Stimulated activated naive B cell treated with anti-CD40 and anti-IgM and Interleukin-4, amounts not matched to agents 10 μg/mL and 1 μg/mL and 100 μg/mL, for 72 hours (primary cell): ENCODE data around the gene OR1N2.
"Not testable (repeated sequence)": the region's sequence is repeated elsewhere in the genome, so short reads cannot be mapped to it uniquely, and the experiment has no call there.

Experiments
- ATAC-seq, 2 donors: fragments of 150-1000 bp; cut with Tn5 transposase; replicated peaks; 2 replicates each; pipeline ENCODE4 v1.10.0; 2021; ENCODE audit warnings: moderate library complexity in 1 of 2
- DNase-seq: peaks from one replicate; pipeline ENCODE4 v3.0.0; 2021
- H3K27ac Mint-ChIP-seq: one replicate; pipeline ENCODE4 v1.8.0; 2022; ENCODE audit warnings: mild to moderate bottlenecking, mixed read lengths
- H3K27me3 Mint-ChIP-seq, 2 donors: one replicate each; pipeline ENCODE4 v1.8.0; 2022; ENCODE audit warnings: mixed read lengths in 2 of 2
- H3K36me3 Mint-ChIP-seq, 2 donors: one replicate each; pipeline ENCODE4 v1.8.0; 2022; ENCODE audit warnings: mixed read lengths in 2 of 2, mild to moderate bottlenecking in 1 of 2
- H3K4me1 Mint-ChIP-seq, 2 donors: one replicate each; pipeline ENCODE4 v1.8.0; 2022; ENCODE audit warnings: mixed read lengths in 2 of 2, mild to moderate bottlenecking in 1 of 2
- H3K4me3 Mint-ChIP-seq, 2 donors: one replicate each; pipeline ENCODE4 v1.8.0; 2022; ENCODE audit warnings: mild to moderate bottlenecking in 2 of 2, mixed read lengths in 2 of 2, moderate library complexity in 1 of 2
- H3K9me3 Mint-ChIP-seq, 2 donors: one replicate each; pipeline ENCODE4 v1.8.0; 2022; ENCODE audit warnings: mixed read lengths in 2 of 2, mild to moderate bottlenecking in 1 of 2

Gene OR1N2, protein sequence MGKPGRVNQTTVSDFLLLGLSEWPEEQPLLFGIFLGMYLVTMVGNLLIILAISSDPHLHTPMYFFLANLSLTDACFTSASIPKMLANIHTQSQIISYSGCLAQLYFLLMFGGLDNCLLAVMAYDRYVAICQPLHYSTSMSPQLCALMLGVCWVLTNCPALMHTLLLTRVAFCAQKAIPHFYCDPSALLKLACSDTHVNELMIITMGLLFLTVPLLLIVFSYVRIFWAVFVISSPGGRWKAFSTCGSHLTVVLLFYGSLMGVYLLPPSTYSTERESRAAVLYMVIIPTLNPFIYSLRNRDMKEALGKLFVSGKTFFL

DNA sequence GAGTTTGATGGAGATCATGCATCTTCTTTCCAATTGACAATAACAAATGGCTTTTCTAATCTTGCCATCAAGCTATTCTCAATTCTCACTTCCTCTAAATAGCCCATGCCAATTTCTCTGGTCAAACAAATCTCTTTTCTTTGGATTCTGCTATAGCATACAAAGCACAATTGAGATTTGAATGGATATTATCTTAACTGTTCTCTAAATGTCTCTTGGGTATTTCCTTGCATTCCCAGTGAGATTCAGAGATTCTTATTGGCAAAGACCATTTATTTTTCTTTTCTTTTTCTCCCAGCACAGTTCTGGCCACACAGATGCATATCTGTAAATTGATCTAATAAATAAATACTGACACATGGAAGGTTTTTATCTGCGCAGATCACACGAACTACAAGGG is at the start of gene OR1N2:
Gene OR1N2 (plus strand): TSS at position 301 of the 400 bp plus-strand sequence. CDS start 100 bp downstream, outside the sequence.
- Mint-ChIP-seq H3K9me3 (peaks cover 4 to 9% of the 10 kb centered on the region in 2 donors), H3K4me1 (no peaks in the 10 kb centered on the region), H3K4me3 (no peak within 1 kb of the TSS), H3K36me3 (no peaks in the 10 kb centered on the region), H3K27ac (no peak within 1 kb of the TSS), H3K27me3 (peaks cover 40 to 46% of the 10 kb centered on the region in 2 donors)
- ATAC-seq (no peak), DNase-seq (no peak)

DNA sequence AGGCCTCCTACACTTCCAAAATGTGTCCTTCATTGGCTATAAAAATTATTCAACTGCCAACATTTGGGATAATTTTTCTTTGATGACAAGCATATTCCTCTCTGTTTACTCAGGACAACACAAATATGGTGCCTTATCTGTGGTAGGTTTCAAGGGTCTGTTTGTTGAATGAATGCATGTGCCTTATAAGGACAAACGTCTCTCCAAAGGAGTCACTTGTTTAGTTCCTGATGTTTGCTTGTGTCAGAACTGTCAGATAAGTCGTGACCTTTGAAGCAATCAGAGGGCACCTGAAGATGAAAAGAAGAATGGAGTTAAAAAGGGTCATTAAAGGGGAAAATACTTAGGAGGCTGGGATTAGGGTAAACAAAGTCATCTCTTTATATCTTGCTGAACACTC is 45.9 kb upstream of the OR1N2 start:
- DNase-seq (no peak), ATAC-seq (no peak)
- no peaks in the 10 kb centered on the region for H3K9me3 Mint-ChIP-seq
- H3K36me3 Mint-ChIP-seq, result no peaks in the 10 kb centered on the region
- H3K27ac Mint-ChIP-seq, result no peak overlapping the region
- H3K4me3 Mint-ChIP-seq, result no peak overlapping the region
- H3K4me1 Mint-ChIP-seq, result no peaks in the 10 kb centered on the region
- H3K27me3 Mint-ChIP-seq, result peaks cover 33 to 35% of the 10 kb centered on the region in 2 donors

DNA sequence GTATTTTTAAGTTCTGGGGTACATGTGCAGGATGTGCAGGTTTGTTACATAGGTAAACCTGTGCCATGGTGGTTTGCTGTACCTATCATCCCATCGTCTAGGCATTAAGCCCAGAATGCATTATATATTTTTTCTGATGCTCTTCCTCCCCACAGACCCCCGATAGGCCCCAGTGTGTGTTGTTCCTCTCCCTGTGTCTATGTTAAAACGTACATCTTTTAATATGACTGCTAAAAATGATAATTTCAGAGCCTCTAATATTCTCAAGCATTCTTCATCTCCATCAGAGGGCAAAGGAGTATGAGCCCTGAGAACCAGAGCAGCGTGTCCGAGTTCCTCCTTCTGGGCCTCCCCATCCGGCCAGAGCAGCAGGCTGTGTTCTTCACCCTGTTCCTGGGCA is 42.4 kb upstream of the OR1N2 start, which contains the start of gene OR1J2:
Gene OR1J2 (plus strand): TSS at position 301 of the 400 bp plus-strand sequence. CDS start 0 bp downstream, at position 301.
- Mint-ChIP-seq H3K4me1 (no peaks in the 10 kb centered on the region), H3K27ac (no peak within 1 kb of the TSS), H3K36me3 (no peaks in the 10 kb centered on the region), H3K27me3 (peaks cover 28 to 35% of the 10 kb centered on the region in 2 donors), H3K4me3 (no peak within 1 kb of the TSS), H3K9me3 (no peaks in the 10 kb centered on the region)
- no peak for ATAC-seq
- DNase-seq, result no peak

DNA sequence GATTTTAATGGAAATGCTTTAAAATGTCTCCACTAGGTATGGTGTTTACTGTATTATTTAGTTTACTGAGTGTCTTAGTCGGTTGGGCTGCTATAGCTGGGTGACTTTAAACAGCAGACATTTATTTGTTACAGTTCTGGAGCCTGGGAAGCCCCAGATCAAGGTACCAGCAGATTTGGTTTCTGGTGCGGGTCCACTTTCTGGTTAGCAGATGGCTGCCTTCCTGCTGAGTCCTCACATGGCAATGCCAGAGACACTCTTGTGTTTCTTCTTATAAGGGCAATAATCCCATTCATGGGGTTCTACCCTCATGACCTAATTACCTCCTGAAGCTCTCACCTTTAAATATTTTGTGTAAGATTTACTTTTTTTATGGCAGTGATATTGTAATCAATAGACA is 34.7 kb upstream of the OR1N2 start:
- Mint-ChIP-seq H3K36me3 (no peaks in the 10 kb centered on the region), H3K4me1 (no peaks in the 10 kb centered on the region), H3K9me3 (no peaks in the 10 kb centered on the region), H3K27me3 (peaks cover 10 to 15% of the 10 kb centered on the region in 2 donors), H3K27ac (no peak overlapping the region), H3K4me3 (no peak overlapping the region)
- no peak for ATAC-seq
- DNase-seq, result no peak

DNA sequence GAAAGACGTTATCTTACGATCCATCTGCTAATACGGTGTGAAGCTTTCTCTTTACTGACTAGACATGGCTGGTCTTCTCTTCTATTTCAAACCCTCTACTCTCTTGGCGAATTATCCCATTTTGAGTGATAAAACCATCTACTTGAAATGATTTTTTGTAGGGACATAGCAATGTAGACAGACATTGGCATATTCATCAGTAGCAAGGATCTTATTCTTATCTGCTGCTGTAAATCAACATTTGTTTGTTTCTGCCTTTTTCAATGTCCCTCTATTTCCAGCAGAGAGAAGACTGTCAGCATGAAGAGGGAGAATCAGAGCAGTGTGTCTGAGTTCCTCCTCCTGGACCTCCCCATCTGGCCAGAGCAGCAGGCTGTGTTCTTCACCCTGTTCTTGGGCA is 34.1 kb upstream of the OR1N2 start, which contains the start of gene OR1J4:
Gene OR1J4 (plus strand): TSS at position 301 of the 400 bp plus-strand sequence. CDS start 0 bp downstream, at position 301.
- Mint-ChIP-seq H3K4me1 (no peaks in the 10 kb centered on the region), H3K9me3 (no peaks in the 10 kb centered on the region), H3K4me3 (no peak within 1 kb of the TSS), H3K27me3 (peaks cover 14 to 16% of the 10 kb centered on the region in 2 donors), H3K27ac (no peak within 1 kb of the TSS), H3K36me3 (no peaks in the 10 kb centered on the region)
- ATAC-seq, result no peak
- no peak for DNase-seq

DNA sequence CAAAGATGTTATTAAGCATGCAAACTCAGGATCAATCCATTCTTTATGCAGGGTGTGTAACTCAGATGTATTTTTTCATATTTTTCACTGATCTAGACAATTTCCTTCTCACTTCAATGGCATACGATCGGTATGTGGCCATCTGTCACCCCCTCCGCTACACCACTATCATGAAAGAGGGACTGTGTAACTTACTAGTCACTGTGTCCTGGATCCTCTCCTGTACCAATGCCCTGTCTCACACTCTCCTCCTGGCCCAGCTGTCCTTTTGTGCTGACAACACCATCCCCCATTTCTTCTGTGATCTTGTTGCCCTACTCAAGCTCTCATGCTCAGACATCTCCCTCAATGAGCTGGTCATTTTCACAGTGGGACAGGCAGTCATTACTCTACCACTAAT is 33.5 kb upstream of the OR1N2 start:
- Mint-ChIP-seq H3K9me3 (no peaks in the 10 kb centered on the region), H3K4me3 (no peak overlapping the region), H3K4me1 (no peaks in the 10 kb centered on the region), H3K36me3 (no peaks in the 10 kb centered on the region), H3K27ac (no peak overlapping the region), H3K27me3 (peaks cover 14% of the 10 kb centered on the region in 2 donors)
- ATAC-seq, result no peak
- DNase-seq, result no peak

DNA sequence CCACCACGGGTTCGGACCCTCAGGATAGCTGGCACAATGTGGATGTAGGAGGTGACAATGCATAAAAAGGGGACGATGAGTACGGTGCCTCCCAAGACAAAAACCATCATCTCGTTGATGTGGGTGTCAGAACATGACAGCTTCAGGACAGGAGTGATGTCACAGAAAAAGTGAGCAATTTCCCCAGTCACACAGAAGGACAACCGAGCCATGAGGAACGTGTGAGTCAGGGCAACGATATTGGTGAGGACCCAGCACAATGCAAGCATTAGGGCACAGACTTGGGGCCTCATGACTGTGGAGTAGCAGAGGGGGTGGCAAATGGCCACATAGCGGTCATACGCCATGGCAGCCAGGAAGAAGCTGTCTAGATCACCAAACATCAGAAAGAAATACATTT is 26.3 kb upstream of the OR1N2 start:
- no peak for DNase-seq
- H3K4me3 Mint-ChIP-seq, result no peak overlapping the region
- no peak overlapping the region for H3K27ac Mint-ChIP-seq
- H3K9me3 Mint-ChIP-seq, result no peaks in the 10 kb centered on the region
- peaks cover 20 to 27% of the 10 kb centered on the region in 2 donors for H3K27me3 Mint-ChIP-seq
- ATAC-seq, result no peak
- no peaks in the 10 kb centered on the region for H3K36me3 Mint-ChIP-seq
- H3K4me1 Mint-ChIP-seq, result no peaks in the 10 kb centered on the region

DNA sequence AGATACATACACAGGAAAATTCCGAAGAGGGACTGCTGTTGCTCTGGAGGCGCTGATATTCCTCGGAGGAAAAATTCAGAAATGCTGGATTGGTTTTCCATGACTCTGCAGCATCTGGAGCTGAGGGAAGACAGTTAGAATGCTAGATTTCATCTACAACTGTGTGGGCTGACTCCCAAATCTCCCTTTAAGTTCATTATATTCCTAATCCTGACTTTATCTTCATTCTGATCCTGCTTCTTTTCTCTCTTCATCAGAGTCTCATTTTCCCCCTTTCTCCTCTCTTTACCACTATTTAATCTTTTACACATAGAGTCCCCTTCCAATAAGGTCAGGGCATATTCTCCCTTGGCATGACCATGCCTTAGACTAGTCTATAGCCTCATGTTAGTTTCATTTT is 25.7 kb upstream of the OR1N2 start, which contains the start of gene OR1N1:
Gene OR1N1 (minus strand): TSS at position 101 of the 400 bp plus-strand sequence. CDS start 0 bp downstream, at position 101.
- no peaks in the 10 kb centered on the region for H3K4me1 Mint-ChIP-seq
- no peak within 1 kb of the TSS for H3K27ac Mint-ChIP-seq
- no peak within 1 kb of the TSS for H3K4me3 Mint-ChIP-seq
- no peak for ATAC-seq
- H3K27me3 Mint-ChIP-seq, result peaks cover 20 to 27% of the 10 kb centered on the region in 2 donors
- DNase-seq, result no peak
- no peaks in the 10 kb centered on the region for H3K9me3 Mint-ChIP-seq
- H3K36me3 Mint-ChIP-seq, result no peaks in the 10 kb centered on the region

DNA sequence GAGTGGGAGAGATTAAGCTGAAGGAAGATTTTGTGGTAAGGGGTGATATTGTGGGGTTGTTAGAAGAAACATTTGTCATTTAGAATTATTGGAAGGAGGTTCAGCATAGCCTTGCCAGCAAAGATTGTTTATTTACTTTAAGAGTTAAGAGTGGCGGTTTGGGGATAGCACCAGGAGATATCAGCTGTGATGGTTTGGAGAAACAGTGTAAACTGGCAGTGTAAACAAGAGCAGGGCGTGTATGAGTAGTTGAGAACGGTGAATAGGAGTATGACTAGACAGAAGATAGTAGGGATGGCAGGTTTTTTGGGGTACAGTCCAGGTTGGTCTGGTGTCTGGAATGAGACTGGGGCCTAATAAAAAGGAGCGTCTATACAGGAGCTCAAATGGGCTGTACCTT is 21.8 kb upstream of the OR1N2 start:
- not testable (repeated sequence) for ATAC-seq, DNase-seq, H3K27ac Mint-ChIP-seq, H3K36me3 Mint-ChIP-seq, H3K4me1 Mint-ChIP-seq, H3K4me3 Mint-ChIP-seq, H3K9me3 Mint-ChIP-seq
- peaks cover 12 to 44% of the 10 kb centered on the region in 2 donors for H3K27me3 Mint-ChIP-seq

DNA sequence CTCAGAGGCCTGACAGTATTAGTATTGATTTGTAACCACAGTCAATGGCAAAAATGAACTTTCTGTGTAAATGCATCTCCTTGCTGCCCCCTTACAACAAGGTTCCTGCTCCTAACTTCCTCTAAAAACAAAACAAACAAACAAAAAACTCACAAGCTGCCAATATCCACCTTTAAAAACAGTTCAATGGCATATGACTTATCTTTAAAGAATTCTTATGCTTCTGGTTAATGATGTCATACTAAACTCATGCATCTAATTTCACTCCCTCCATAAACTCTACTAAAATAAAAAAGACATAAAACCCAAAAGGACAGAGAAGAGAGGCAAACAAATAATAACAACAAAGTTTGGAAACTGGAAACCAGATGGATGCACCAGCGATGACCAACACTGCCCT is 16.8 kb upstream of the OR1N2 start:
- Mint-ChIP-seq H3K4me1 (no peaks in the 10 kb centered on the region), H3K36me3 (no peaks in the 10 kb centered on the region), H3K4me3 (no peak overlapping the region), H3K9me3 (peaks cover 5 to 6% of the 10 kb centered on the region in 2 donors), H3K27ac (no peak overlapping the region), H3K27me3 (peaks cover 4 to 25% of the 10 kb centered on the region in 2 donors)
- ATAC-seq, result no peak
- no peak for DNase-seq

DNA sequence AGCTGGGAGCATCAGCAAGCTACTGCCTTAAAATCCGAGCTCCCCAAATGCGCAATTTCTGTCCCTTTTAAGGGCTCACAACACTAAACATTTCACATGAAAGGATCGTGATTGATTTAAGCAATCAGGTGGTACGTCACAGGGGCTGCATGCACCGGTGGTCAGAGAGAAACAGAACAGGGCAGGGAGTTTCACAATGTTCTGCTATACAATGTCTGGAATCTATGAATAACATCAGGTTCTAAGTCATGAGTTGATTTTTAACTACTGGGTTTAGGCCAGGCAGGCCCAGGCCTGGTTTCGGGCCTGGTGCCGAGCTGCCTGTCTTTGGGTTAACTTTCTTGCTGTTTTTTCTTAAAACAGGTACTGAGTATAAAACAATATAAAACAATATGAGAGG is 15.8 kb upstream of the OR1N2 start:
- H3K4me1 Mint-ChIP-seq, H3K9me3 Mint-ChIP-seq, ATAC-seq, DNase-seq, H3K4me3 Mint-ChIP-seq, H3K36me3 Mint-ChIP-seq, H3K27ac Mint-ChIP-seq: not testable (repeated sequence)
- H3K27me3 Mint-ChIP-seq, result peaks cover 9 to 30% of the 10 kb centered on the region in 2 donors

DNA sequence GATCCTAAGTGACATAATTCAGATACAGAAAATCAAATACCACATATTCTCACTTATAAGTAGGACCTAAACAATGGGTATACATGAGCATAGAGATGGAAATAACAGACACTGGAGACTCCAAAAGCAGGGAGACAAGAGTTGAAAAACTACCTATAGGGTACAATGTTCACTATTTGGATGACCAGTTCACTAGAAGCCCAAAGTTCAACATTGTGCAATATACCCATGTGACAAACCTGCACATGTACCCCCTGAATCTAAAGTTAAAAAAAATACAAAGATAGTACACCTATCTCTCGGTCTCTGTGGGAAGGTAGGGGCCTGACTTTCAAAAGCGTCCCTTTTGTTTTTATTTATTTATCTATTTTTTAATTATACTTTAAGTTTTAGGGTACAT is 14.2 kb upstream of the OR1N2 start:
- H3K27ac Mint-ChIP-seq, result no peak overlapping the region
- no peak overlapping the region for H3K4me3 Mint-ChIP-seq
- no peaks in the 10 kb centered on the region for H3K4me1 Mint-ChIP-seq
- no peak for ATAC-seq
- no peaks in the 10 kb centered on the region for H3K36me3 Mint-ChIP-seq
- DNase-seq, result no peak
- H3K9me3 Mint-ChIP-seq, result peaks cover 5 to 6% of the 10 kb centered on the region in 2 donors
- peaks cover 16 to 33% of the 10 kb centered on the region in 2 donors for H3K27me3 Mint-ChIP-seq

DNA sequence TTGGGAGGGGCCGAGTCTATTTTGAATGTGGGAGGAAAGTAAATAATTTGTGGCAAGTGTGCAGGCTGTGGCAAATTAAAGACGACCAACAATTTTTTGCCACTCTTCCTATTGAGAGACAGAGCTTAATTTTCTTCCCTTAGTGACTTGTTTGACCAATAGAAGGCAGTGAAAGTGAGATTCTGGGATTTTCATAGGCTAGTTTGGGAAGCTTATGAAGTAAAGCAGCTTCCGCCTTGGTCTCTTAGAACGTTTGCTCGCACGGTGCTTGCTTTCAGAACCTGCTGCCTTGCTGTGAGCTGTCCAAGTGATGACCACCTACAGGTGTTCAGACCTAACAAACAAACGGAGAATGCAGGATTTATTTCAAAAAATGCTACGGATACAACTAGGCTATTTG is 6.7 kb upstream of the OR1N2 start:
- no peak overlapping the region for H3K27ac Mint-ChIP-seq
- peaks cover 4 to 9% of the 10 kb centered on the region in 2 donors for H3K9me3 Mint-ChIP-seq
- H3K4me1 Mint-ChIP-seq, result no peaks in the 10 kb centered on the region
- DNase-seq (no peak), ATAC-seq (no peak)
- H3K27me3 Mint-ChIP-seq, result peaks cover 40 to 46% of the 10 kb centered on the region in 2 donors
- no peak overlapping the region for H3K4me3 Mint-ChIP-seq
- H3K36me3 Mint-ChIP-seq, result no peaks in the 10 kb centered on the region

DNA sequence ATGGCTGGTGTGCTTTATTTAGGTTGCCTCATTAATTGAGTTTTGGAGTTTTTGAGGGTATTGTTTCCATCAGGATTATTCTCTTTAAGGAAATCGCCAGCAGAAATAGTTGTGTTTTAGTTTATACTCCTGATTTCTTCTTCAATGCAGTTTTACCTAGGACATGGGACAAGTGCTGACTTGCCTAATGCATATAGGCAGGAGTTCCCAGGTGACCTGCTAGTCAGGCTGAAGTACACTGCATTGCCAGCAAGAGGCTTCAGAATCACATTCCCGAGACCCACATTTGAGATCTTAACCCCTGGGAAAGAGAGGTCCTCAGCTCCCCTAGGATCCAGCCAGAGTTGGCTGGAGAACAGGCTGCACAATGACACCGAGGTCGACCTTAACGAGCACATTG is 1.5 kb upstream of the OR1N2 start:
- no peak for ATAC-seq
- Mint-ChIP-seq H3K27ac (no peak overlapping the region), H3K36me3 (no peaks in the 10 kb centered on the region), H3K9me3 (peaks cover 4 to 9% of the 10 kb centered on the region in 2 donors), H3K4me1 (no peaks in the 10 kb centered on the region), H3K4me3 (no peak overlapping the region), H3K27me3 (peaks cover 46% of the 10 kb centered on the region in 2 donors)
- no peak for DNase-seq

DNA sequence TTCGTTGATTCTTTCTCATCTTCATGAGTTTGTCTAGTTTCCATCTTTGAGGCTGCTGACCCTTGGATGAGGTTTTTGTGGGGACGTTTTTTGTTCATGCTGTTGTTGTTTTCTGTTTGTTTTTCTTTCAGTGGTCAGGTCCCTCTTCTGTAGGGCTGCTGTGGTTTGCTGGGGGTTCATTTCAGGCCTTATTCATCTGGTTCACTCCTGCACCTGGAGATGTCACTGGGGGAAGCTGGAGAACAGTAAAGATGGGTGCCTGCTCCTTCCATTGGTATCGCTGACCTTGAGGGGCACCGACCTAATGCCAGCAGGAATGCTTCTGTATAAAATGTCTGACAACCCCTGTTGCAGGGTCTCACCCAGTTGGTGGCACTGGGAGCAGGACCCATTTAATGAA is 8.5 kb downstream of the OR1N2 start:
- DNase-seq (no peak), ATAC-seq (no peak)
- Mint-ChIP-seq H3K9me3 (peaks cover 0 to 14% of the 10 kb centered on the region in 2 donors), H3K36me3 (peaks cover 0 to 4% of the 10 kb centered on the region in 2 donors), H3K4me3 (no peak overlapping the region), H3K27ac (no peak overlapping the region), H3K27me3 (peaks cover 38 to 51% of the 10 kb centered on the region in 2 donors), H3K4me1 (no peaks in the 10 kb centered on the region)
